H1 (cell line): ENCODE data around the gene TXNDC8. TPM values are rescaled to one million over a fixed set of nuclear protein-coding genes. Genes with fewer than 3 reads are reported as not detected.

Source experiments
- CTCF ChIA-PET: fragments of 300-600 bp; sonication (Branson Sonifier 250); formaldehyde crosslinking; loops from one replicate; lab custom pipeline; 2021; ENCODE audit not compliant: partially characterized antibody; lab: Charles Lee
- POLR2A ChIA-PET: fragments of 300-600 bp; sonication (Branson Sonifier 250); formaldehyde crosslinking; loops from one replicate; lab custom pipeline; 2021; ENCODE audit warnings: inconsistent platforms; ENCODE audit not compliant: partially characterized antibody; lab: Charles Lee
- DNase-seq, 2 experiments: peaks; one replicate each; pipeline versions ENCODE4 v3.0.0 to v3.0.0-alpha.2; 2010 to 2022; ENCODE audit warnings: low spot score in 2 of 2, low read depth in 1 of 2, mixed read lengths in 1 of 2
- FAIRE-seq: peaks from 2 replicates; lab custom pipeline; 2011; peaks lifted over from hg19 to GRCh38; lab: Jason Lieb, UNC
- H2AFZ ChIP-seq: 2 replicates; pipeline ENCODE4 v1.8.1; 2012; ENCODE audit warnings: low read length, inconsistent platforms
- H2AK5ac ChIP-seq: 2 replicates; pipeline ENCODE4 v1.6.1; 2013; ENCODE audit warnings: low read depth, low read length
- H2BK120ac ChIP-seq: replicated peaks from 2 replicates; pipeline ENCODE3; 2013; ENCODE audit warnings: low read depth, low read length, inconsistent platforms
- H2BK12ac ChIP-seq: 2 replicates; pipeline ENCODE4 v1.6.1; 2013; ENCODE audit warnings: low read depth, low read length
- H2BK15ac ChIP-seq: 2 replicates; pipeline ENCODE4 v1.6.1; 2013; ENCODE audit warnings: low read length
- H2BK20ac ChIP-seq: 2 replicates; pipeline ENCODE4 v1.6.1; 2013; ENCODE audit warnings: low read length
- H2BK5ac ChIP-seq: 2 replicates; pipeline ENCODE4 v1.6.1; 2013; ENCODE audit warnings: low read depth, low read length
- H3K14ac ChIP-seq: 2 replicates; pipeline ENCODE4 v1.6.1; 2013; ENCODE audit warnings: inconsistent platforms; ENCODE audit not compliant: insufficient read length
- H3K18ac ChIP-seq: 2 replicates; pipeline ENCODE4 v1.6.1; 2013; ENCODE audit warnings: low read length; ENCODE audit errors: extremely low read depth
- H3K23ac ChIP-seq: 2 replicates; pipeline ENCODE4 v1.6.1; 2013; ENCODE audit warnings: inconsistent platforms; ENCODE audit not compliant: insufficient read length
- H3K23me2 ChIP-seq: 2 replicates; pipeline ENCODE4 v1.6.1; 2013; ENCODE audit warnings: low read depth, low read length
- H3K27ac ChIP-seq: 2 replicates; pipeline ENCODE4 v1.6.1; 2011; ENCODE audit warnings: low read depth, low read length, inconsistent platforms
- H3K27me3 ChIP-seq, 4 experiments: replicated peaks in 1 of 4; 1 replicate in 1 of 4; 2 replicates in 3 of 4; pipeline versions ENCODE4 v1.6.1 to v1.8.1; 2011 to 2013; ENCODE audit warnings: low read length in 3 of 4, mild to moderate bottlenecking in 3 of 4, inconsistent platforms in 2 of 4, mixed read lengths in 2 of 4, moderate library complexity in 1 of 4; ENCODE audit not compliant: control insufficient read depth in 3 of 4, insufficient read depth in 3 of 4; ENCODE audit errors: extremely low read depth in 1 of 4
- H3K36me3 ChIP-seq, 4 experiments: 2 replicates each; pipeline versions ENCODE4 v1.6.1 to v1.8.1; 2011 to 2013; ENCODE audit warnings: mild to moderate bottlenecking in 4 of 4, low read length in 3 of 4, moderate library complexity in 2 of 4, control low read depth in 1 of 4, inconsistent platforms in 1 of 4; ENCODE audit not compliant: insufficient read depth in 4 of 4, control insufficient read depth in 2 of 4
- H3K4ac ChIP-seq: replicated peaks from 2 replicates; pipeline ENCODE3; 2013; ENCODE audit warnings: low read length, low read depth, mixed read lengths, inconsistent platforms; ENCODE audit not compliant: insufficient read length
- H3K4me1 ChIP-seq, 4 experiments: replicated peaks in 1 of 4; 1 replicate in 1 of 4; 2 replicates in 3 of 4; pipeline versions ENCODE4 v1.6.1 to v1.8.1; 2011 to 2013; ENCODE audit warnings: low read length in 3 of 4, inconsistent platforms in 2 of 4, mixed read lengths in 1 of 4; ENCODE audit not compliant: insufficient read depth in 4 of 4, control insufficient read depth in 3 of 4
- H3K4me2 ChIP-seq, 2 experiments: 2 replicates each; pipeline versions ENCODE4 v1.6.1 to v1.8.1; 2011 to 2013; ENCODE audit warnings: low read depth in 2 of 2, low read length in 2 of 2, control low read depth in 1 of 2, inconsistent platforms in 1 of 2, mild to moderate bottlenecking in 1 of 2; ENCODE audit not compliant: insufficient read depth in 1 of 2
- H3K4me3 ChIP-seq, 4 experiments: fragments of 200-600, 300-600 bp in 1 of 4; sonication (generic), shearing (Covaris generic), sonication (Bioruptor Twin) in 1 of 4; 2 replicates each; pipeline versions ENCODE4 v1.5.1 to v1.8.1; 2011 to 2016; ENCODE audit warnings: low read length in 4 of 4, low read depth in 3 of 4, control low read depth in 2 of 4, inconsistent platforms in 2 of 4, mild to moderate bottlenecking in 2 of 4, mixed read lengths in 1 of 4, moderate library complexity in 1 of 4; ENCODE audit not compliant: insufficient read depth in 2 of 4; ENCODE audit errors: extremely low read depth in 1 of 4
- H3K56ac ChIP-seq: replicated peaks from 2 replicates; pipeline ENCODE3; 2013; ENCODE audit warnings: low read depth, mild to moderate bottlenecking, mixed read lengths, low read length, inconsistent platforms; ENCODE audit not compliant: insufficient read length
- H3K79me1 ChIP-seq: 2 replicates; pipeline ENCODE4 v1.6.1; 2013; ENCODE audit warnings: low read depth, low read length, control low read depth
- H3K79me2 ChIP-seq, 2 experiments: 2 replicates each; pipeline versions ENCODE4 v1.6.1 to v1.8.1; 2012 to 2013; ENCODE audit warnings: low read length in 2 of 2, mild to moderate bottlenecking in 2 of 2, inconsistent platforms in 1 of 2; ENCODE audit not compliant: insufficient read depth in 2 of 2, control insufficient read depth in 1 of 2
- H3K9ac ChIP-seq, 4 experiments: replicated peaks in 1 of 4; 1 replicate in 1 of 4; 2 replicates in 3 of 4; pipeline versions ENCODE4 v1.6.1 to v1.8.1; 2011 to 2013; ENCODE audit warnings: low read depth in 3 of 4, low read length in 3 of 4, control low read depth in 2 of 4, mild to moderate bottlenecking in 2 of 4, moderate library complexity in 2 of 4, inconsistent platforms in 1 of 4; ENCODE audit errors: extremely low read depth in 1 of 4
- H3K9me3 ChIP-seq, 2 experiments: 2 replicates each; pipeline versions ENCODE4 v1.6.1 to v1.8.1; 2012 to 2013; ENCODE audit warnings: mild to moderate bottlenecking in 2 of 2, moderate library complexity in 2 of 2, control low read depth in 1 of 2, inconsistent platforms in 1 of 2, low read depth in 1 of 2, low read length in 1 of 2, mixed read lengths in 1 of 2; ENCODE audit not compliant: insufficient read depth in 2 of 2
- H4K20me1 ChIP-seq, 2 experiments: replicated peaks in 1 of 2; 2 replicates each; pipeline versions ENCODE3 to v1.8.1; 2011 to 2013; ENCODE audit warnings: inconsistent platforms in 2 of 2, low read length in 2 of 2, mild to moderate bottlenecking in 1 of 2; ENCODE audit not compliant: insufficient read depth in 2 of 2, control insufficient read depth in 1 of 2
- H4K5ac ChIP-seq: 2 replicates; pipeline ENCODE4 v1.6.1; 2013; ENCODE audit warnings: low read length, low read depth, mixed read lengths, inconsistent platforms; ENCODE audit not compliant: insufficient read length
- H4K8ac ChIP-seq: 2 replicates; pipeline ENCODE4 v1.8.0; 2013; ENCODE audit warnings: mild to moderate bottlenecking, moderate library complexity, low read length, inconsistent platforms; ENCODE audit not compliant: insufficient read depth; ENCODE audit errors: extremely low read depth
- H4K91ac ChIP-seq: replicated peaks from 2 replicates; pipeline ENCODE3; 2013; ENCODE audit warnings: low read length, mixed read lengths, inconsistent platforms; ENCODE audit not compliant: insufficient read length
- MAFK ChIP-seq: IDR thresholded peaks from 2 replicates; pipeline ENCODE4 v1.6.1; 2012; ENCODE audit warnings: low read depth, mild to moderate bottlenecking, improper control_type of control experiment, low read length
- RBBP5 ChIP-seq: IDR thresholded peaks from 2 replicates; pipeline ENCODE4 v1.7.1; 2012; ENCODE audit warnings: low read depth, mild to moderate bottlenecking, inconsistent platforms, low read length, moderate library complexity, borderline replicate concordance
- WGBS, 2 experiments: shearing (Covaris generic) in 1 of 2; methylation state at CpG; one replicate each; pipeline versions ENCODE4 v1.1.6 to v1.1.7; 2013 to 2015; ENCODE audit warnings: low lambda C conversion rate in 2 of 2, mixed read lengths in 2 of 2, inconsistent platforms in 1 of 2, low coverage in 1 of 2, missing lambda C conversion rate in 1 of 2; ENCODE audit not compliant: insufficient replicate concordance in 2 of 2, insufficient coverage in 1 of 2, insufficient read length in 1 of 2; ENCODE audit errors: extremely low coverage in 1 of 2, missing lambda C conversion rate in 1 of 2; 5-methylcytosine and 5-hydroxymethylcytosine counted together
- polyA plus RNA-seq, 7 experiments: library from polyadenylated mRNA; depleted of rRNA in 3 of 7; stranded (reverse) in 5 of 7; unstranded in 2 of 7; fragments of >200 nt in 5 of 7; fragments of 200-250 nt in 2 of 7; gene quantifications; 1 replicate in 5 of 7; 2 replicates in 1 of 7; 4 replicates in 1 of 7; pipeline versions ENCODE4 v1.2.1 to v1.2.3, GENCODE V29; 2011 to 2013; ENCODE audit warnings: missing spikeins in 2 of 7, mixed read lengths in 2 of 7
- total RNA-seq: library from RNA; stranded (reverse); fragmentation: NEBNext Ultra II Directional; extraction: Animal tissue kit (Norgen Biotek cat#: 25700); gene quantifications from 2 replicates; pipeline ENCODE4 v1.2.1, GENCODE V29; 2021

Gene TXNDC8
- total and polyA plus RNA-seq, 2 of the 8 experiments (the other 6 are each of a cell fraction or from before 2014, with no cell fraction given): not detected

DNA sequence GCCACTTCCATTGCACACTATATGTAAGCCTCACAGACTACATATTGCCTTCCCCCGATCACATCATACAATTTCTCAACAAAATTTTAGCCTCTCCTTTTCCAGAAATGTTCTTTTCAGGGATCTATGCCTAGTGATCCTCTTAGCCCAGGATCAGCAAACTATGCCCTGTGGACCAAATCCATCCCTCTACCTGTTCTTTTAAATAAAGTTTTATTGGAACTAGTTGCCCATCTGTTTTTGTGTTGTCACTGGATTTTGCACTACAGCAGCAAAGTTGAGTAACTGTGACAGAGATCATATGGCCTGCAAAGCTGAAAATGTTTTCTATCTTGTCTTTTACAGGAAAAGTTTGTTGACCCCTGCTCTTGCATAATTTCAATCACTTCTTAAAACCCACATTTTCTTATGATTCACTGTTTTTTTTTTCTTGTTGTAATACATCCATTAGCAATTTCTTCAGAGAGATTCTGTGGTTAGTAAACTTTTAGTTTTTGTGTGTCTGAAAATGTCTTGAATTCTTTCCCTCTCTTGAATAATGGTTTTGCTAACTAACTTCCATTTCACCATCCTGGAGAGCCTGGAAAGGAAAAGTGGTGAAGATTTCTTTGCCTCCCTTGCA lies 7.1 kb downstream of the TXNDC8 start:
- Histone ChIP-seq H2BK120ac (no peak overlapping the region), H4K5ac (no peak overlapping the region), H3K18ac (no peak overlapping the region), H3K14ac (no peak overlapping the region), H2BK15ac (no peak overlapping the region), H2BK20ac (no peak overlapping the region), H2AK5ac (no peak overlapping the region), H3K4me1 (no peaks in the 10 kb centered on the region), H3K4me2 (no peak overlapping the region), H3K4me3 (no peak overlapping the region), H3K23ac (no peak overlapping the region), H4K20me1 (no peaks in the 10 kb centered on the region), H3K27ac (no peak overlapping the region), H4K8ac (no peak overlapping the region), H2BK12ac (no peak overlapping the region), H3K27me3 (no peaks in the 10 kb centered on the region), H3K36me3 (no peaks in the 10 kb centered on the region), H2BK5ac (no peak overlapping the region), H3K23me2 (no peaks in the 10 kb centered on the region; the same call in 1 of the 2 replicates), H2AFZ (no peak overlapping the region), H3K79me1 (no peaks in the 10 kb centered on the region), H3K9ac (no peak overlapping the region), H3K79me2 (no peaks in the 10 kb centered on the region), H3K4ac (no peak overlapping the region), H4K91ac (no peak overlapping the region), H3K9me3 (peaks cover 0 to 2% of the 10 kb centered on the region in 2 experiments; a peak in 1 of 4 replicates), H3K56ac (no peak overlapping the region)
- 92% methylated on average over 1 of the region's 1 CpG; no CpG with 5 or more reads in 1 of the 2 experiments for WGBS, 2 experiments
- ChIA-PET CTCF (interaction anchor here (1.5 kb wide), 1 partner anchor 10 kb away, joined by 4 read pairs; no protein-coding TSS in a partner anchor), POLR2A (no interaction called here)
- TF ChIP-seq MAFK (no peak), RBBP5 (no peak)
- FAIRE-seq (no peak), DNase-seq (no peak)
